ENCODE results near the gene MAML3.

The MAML3 gene

GRCh38 chr4:139892973-139893736, 260.8 kb downstream of the MAML3 start:
- no peak for DNase-seq
- intact Hi-C loops (cut with DNase I), result loop anchor here (10.0 kb wide), 1 partner anchor 262 kb away; the partner anchor contains the start of gene MAML3

- no peak for DNase-seq
- intact Hi-C loops (cut with DNase I), result loop anchor here (10.0 kb wide), 1 partner anchor 264 kb away; the partner anchor contains the start of gene MAML3
These were observed 263.2 kb downstream of the MAML3 start for GRCh38 chr4:139890816-139891215.

DNA sequence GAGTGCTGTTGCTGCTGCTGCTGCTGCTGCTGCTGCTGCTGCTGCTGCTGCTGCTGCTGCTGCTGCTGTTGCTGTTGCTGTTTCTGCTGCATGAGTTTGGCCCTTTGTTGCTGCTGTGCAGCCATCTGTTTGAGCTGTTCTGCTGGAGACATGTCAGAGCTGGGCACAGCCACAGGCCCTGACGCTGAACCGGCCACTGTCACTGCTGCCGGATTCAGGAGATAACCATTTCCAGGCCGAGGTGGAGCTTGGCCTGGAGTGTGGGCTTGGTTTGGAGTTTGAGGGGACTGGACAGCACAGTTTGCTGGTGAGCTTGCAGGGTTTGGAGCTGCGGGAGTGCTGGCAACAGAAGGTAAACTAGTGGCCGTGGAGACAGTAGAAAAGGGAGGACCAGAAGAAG, 264.1 kb downstream of the MAML3 start:
- intact Hi-C loops (cut with DNase I), result loop anchor here (10.0 kb wide), 1 partner anchor 265 kb away; the partner anchor contains the start of gene MAML3

DNA sequence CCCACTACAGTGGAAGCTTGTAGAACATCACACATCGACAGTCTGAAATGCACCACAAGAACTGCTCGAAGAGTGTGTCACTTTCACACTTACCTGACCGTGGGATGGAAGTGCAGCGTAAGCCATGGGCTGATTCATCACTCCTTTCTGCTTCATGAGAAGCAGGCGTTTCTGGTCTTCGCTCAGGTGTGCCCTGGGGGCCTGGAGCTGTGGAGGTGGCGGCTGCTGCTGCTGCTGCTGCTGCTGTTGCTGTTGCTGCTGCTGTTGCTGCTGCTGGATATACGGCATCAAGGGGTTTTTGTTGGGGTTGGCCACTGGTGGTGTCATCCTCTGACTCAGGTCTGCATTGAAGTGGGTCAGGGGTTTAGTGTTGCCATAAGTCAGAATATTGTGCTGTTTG, 264.7 kb downstream of the MAML3 start:
- intact Hi-C loops (cut with DNase I), result no loop called here
- DNase-seq, result no peak

More for the DNA sequence above, 264.1 kb downstream of the MAML3 start:
- DNase-seq, result peak in 2 of 10 donors; percentile 24 to 83

DNA sequence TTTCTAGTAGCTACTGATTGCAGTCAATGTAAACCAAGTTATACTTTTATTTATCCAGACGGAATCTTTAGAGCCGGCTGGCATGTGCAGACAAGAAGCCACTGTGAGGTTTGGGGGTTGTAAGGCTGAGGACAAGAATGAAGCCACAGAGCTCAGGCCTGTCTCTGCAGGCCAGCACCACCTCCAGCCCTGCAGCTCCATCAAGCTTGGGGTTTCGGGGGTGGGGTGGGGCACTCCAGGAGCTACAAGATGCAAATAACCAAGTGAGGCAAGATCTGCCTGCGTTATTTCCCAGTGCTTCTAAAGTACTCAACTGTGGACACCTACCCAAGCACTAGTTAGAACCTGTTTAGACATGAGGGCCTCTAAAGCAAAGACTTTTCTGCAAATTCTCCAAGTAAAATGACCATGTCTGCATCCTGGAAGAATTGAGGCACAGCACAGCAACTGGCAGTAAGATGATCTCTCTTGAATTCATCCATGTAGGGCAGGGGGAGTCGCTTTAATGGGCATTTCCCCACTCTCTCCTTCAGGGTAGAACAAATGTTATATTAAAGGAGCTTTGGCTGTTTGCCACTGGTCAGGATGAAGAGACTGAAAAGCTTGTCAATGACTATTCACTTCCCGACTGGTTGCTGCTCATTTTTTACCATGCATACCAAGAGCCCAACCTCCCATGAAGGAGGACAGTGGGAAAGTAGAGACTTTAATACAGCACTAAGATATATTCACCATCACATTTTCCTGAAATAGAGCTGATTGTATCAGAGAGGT, 265.8 kb downstream of the MAML3 start:
- intact Hi-C loops (cut with DNase I), result no loop called here
- no peak for DNase-seq

DNA sequence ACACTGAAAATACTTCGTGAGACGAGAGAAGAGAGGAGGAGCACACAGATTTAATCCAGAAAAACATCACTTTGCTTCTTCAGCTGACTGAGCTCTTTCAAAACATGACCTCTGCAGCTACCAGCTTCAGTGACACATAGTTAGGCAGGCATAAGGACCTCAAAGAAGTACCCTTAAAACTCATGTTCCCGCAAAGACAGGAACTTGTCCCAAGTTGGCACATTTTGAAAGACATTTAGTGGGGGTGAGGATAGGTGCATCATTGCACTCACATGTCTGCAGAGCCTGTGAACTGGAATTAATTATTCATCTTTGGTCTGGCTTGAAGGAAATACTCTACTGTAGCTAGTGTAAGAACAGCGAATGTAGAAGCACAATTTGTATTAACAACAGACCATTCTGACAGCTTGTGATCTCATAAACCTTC, 266.6 kb downstream of the MAML3 start:
- intact Hi-C loops (cut with DNase I), result no loop called here
- DNase-seq, result no peak

DNA sequence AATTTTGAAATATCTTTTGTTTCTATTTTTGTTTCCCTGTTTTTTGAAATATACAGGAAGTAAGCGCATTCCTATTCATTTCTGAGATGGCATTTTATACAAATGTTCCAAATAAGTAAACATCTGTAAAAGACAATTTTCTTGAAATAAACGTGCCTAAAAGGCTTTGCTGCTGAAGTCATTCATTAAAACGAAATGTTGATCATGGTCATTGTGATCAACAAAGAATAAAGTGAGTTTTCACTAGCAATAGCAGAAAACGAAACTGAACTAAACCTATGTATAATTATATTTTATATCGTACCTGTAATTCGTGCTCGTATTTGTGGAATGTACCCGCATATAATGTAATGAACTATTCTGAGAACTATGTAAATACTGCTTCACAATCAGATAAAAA, 267.2 kb downstream of the MAML3 start:
- no peak for DNase-seq
- intact Hi-C loops (cut with DNase I), result no loop called here

GRCh38 chr4:139884438-139884837, 269.5 kb downstream of the MAML3 start:
- DNase-seq, result no peak
- intact Hi-C loops (cut with DNase I), result no loop called here

GRCh38 chr4:139880841-139881240, 273.1 kb downstream of the MAML3 start:
- DNase-seq, result no peak
- intact Hi-C loops (cut with DNase I), result no loop called here

DNA sequence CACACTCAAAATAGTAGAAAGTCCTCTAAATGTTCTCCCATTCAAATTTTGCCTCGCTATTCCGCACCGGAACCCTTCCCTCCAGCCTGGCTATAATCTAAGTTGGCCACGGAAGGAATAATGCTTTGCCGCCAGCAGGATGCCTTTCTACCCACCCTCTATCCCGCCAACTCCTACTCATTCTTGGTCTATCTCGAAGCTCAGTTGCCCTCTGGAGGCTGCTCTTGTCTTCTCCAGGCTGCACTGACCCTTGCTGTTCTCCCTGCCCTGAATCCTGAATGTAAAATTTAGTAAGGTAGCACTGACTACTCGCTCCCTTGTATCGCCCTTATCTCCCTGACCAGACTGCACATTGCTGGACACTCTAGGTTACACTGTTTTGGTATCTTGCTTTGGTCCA, 275.9 kb downstream of the MAML3 start:
- intact Hi-C loops (cut with DNase I), result no loop called here
- DNase-seq, result no peak

GRCh38 chr4:139876337-139876941, 277.5 kb downstream of the MAML3 start:
- intact Hi-C loops (cut with DNase I), result no loop called here
- no peak for DNase-seq

GRCh38 chr4:139875411-139875825, 278.6 kb downstream of the MAML3 start:
- intact Hi-C loops (cut with DNase I), result no loop called here
- no peak for DNase-seq

DNA sequence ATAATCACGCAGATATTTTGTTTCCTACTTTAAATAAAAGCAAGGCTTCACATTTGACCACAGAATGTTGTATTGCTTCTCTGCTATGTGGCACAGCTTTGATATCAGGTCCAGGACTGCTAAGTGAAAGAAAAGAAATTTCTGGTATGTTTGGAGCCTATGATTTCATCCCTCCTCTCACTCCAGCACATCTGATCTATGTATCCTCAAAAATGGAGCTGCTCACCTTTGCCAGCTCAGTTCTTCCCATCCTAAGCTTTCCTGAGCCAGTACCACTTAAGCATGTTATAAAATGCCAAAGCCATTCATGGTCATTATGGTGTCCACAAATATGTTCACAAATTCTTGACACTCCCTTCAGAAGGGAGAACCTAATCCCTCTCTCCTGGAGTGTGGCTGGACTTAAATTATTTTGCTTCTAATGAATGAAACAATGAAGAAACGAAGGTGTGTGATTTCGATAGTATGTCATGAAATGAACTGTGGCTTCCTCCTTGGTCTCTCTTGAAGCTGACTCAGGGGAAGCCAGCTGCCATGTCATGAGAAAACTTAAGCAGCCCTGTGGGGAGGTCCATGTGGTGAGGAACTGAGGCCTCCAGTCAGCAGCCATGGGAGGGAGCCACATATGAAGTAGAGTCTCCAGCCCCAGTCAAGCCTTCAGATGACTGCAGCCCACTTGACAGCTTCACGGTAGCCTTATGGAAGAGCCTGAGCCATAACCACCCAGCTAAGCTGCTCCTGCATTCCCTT, 280.7 kb downstream of the MAML3 start:
- no peak for DNase-seq
- intact Hi-C loops (cut with DNase I), result no loop called here

DNA sequence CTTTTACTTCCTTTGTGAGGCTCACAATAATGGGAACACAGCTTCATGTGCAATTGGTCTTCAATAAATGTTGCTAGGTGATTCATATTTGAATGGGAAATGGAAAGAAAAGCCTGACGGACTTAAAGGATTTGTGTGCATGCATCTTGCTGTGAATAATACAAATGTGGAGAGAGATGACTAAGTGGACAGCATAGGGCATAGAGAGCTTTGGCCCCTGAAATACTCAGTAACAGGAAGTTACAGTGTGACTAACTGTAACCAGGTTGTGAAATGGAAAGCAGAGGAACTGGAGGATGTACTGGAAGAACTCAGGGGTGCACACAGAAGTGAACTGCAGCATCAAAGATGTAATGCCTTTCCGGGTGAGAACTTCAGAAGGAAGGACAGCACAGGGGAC, 281.7 kb downstream of the MAML3 start:
- DNase-seq, result no peak
- intact Hi-C loops (cut with DNase I), result no loop called here

DNA sequence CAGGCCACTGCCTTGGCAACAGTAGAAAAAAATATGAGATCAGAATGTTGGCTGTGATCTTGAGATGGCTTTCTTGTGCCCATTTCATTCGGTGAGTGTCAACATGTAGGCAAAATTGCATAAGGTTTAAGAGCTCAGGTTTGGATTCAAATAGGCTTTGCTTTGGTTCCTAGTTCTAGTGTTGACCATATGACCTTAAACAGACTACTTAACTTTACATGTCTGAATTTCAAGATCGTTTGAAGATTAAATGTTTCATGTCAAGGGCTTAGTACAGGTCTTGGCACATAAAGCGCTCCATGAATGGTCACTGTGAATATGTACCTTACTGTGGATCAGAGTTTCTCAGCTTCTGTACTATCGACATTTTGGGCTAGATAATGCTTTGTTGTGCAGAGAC, 284.2 kb downstream of the MAML3 start:
- DNase-seq, result no peak
- intact Hi-C loops (cut with DNase I), result no loop called here

GRCh38 chr4:139866276-139866962, 287.6 kb downstream of the MAML3 start:
- DNase-seq, result no peak

DNA sequence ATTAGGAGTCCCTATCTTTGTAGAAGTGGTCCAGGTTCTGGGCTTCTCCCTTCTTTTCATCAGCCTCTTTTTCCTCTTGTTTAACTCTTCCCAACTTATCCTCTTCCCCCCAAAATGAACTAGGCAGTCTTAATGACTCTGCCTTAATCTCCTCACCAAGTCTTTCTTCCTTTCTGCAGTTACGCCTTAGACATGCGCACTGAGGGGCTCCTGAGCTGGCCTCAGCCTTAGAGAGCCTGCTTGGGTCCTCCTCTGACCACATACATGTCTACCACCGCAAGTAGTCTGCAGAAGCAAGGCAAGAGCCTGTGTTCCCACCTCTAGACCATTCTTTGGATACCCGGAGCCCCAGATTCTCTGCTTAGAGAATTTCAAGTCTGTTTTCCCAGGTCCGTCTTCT, 288.4 kb downstream of the MAML3 start:
- intact Hi-C loops (cut with DNase I), result no loop called here
- DNase-seq, result no peak

More at GRCh38 chr4:139866276-139866962, 287.6 kb downstream of the MAML3 start:
- intact Hi-C loops (cut with DNase I), result no loop called here

DNA sequence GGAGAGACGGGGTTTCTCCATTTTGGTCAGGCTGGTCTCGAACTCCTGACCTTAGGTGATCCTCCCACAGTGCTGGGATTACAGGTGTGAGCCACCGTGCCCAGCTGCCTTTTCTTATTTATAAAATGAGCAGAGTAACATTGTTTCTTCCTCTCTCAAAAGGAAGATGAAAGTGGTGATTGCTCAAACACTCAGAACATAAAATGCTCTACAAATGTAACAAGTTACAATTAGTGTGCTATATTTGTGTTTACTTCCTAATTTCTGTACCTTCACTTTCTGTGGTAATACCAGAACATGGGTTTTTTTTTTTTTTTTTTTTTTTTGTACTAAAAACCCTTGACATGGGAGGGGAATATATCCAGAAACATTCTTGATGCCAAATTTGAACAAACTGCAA, 290.5 kb downstream of the MAML3 start:
- intact Hi-C loops (cut with DNase I), result no loop called here
- DNase-seq, result no peak

DNA sequence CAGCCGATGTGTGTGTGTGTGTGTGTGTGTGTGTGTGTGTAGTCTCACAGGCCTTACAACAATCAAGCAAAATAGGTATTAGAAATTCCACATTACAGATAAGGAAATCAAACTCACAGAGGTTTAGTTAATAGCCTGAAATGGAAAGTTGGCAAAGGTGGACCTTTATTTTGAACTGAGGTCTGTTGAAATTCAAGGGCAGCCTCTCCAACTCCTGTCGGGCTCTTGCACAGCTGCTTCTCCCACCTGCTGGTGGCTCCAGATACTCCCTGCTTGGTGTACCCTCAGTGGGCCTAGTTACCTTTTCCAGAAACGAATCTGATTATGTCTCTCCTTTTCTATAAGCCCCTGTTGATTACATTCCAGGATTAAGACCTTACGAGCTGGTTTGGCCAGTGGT, 292.5 kb downstream of the MAML3 start:
- DNase-seq, result no peak
- intact Hi-C loops (cut with DNase I), result no loop called here

- intact Hi-C loops (cut with DNase I), result no loop called here
These were observed 293.5 kb downstream of the MAML3 start for GRCh38 chr4:139860435-139861024.

More at GRCh38 chr4:139860435-139861024, 293.5 kb downstream of the MAML3 start:
- no peak for DNase-seq

Data from posterior cingulate gyrus (tissue), 11 donors.